C4-2B (cell line): ENCODE data around the gene PPP1R18.

Source experiments
- H3K27ac ChIP-seq: fragments of 450-650 bp; 2 replicates; pipeline ENCODE4 v1.5.1; 2017
- ZFX ChIP-seq: fragments of 450-650 bp; IDR thresholded peaks from 2 replicates; pipeline ENCODE4 v1.6.1; 2017
- TF ChIP-seq, protein P1 (sequence below): fragments of 450-650 bp; conservative IDR thresholded peaks from 2 replicates; pipeline ENCODE4 v1.5.1; 2017; ENCODE audit warnings: mild to moderate bottlenecking

Gene PPP1R18

DNA sequence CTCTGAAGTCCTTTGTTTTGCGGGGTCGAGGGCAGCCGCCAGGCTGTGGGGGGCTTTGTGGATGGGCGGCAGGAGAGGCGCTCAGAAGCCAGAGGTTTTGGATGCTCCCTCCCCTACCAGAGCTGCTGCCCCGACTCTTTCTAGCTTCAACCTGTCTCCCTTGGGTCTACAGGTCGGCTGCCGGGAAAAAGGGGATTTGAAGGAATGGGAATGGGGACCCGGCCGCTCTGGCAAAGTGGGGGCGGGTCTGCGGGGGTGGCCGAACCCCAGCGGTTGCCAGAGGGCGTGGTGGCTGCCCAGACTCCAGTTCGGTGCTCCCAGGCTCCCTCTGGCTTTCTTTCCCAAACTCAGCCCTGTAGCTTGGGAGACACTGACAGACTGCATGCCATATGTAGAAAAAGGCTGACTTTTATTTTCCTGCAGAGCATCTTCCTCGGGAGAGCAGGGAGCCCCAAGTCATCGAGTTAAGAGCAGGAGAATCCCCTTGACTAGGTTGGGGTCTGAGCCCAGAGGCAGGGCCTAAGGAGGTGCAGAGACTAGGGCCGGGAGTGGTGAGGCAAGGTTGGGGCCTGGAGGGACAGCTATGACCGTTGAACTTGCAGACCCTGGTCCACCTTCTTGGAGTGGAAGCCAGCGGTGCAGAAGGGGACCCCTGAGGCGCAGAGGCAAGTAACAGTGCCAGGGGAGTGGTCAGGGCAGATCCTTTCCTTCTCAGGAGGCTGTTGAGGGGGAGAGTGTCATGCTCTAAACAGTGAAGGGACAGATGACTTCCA lies 1.4 kb upstream of the PPP1R18 start:
- no peak for TF ChIP-seq ZFX
- TF ChIP-seq, protein P1, sequence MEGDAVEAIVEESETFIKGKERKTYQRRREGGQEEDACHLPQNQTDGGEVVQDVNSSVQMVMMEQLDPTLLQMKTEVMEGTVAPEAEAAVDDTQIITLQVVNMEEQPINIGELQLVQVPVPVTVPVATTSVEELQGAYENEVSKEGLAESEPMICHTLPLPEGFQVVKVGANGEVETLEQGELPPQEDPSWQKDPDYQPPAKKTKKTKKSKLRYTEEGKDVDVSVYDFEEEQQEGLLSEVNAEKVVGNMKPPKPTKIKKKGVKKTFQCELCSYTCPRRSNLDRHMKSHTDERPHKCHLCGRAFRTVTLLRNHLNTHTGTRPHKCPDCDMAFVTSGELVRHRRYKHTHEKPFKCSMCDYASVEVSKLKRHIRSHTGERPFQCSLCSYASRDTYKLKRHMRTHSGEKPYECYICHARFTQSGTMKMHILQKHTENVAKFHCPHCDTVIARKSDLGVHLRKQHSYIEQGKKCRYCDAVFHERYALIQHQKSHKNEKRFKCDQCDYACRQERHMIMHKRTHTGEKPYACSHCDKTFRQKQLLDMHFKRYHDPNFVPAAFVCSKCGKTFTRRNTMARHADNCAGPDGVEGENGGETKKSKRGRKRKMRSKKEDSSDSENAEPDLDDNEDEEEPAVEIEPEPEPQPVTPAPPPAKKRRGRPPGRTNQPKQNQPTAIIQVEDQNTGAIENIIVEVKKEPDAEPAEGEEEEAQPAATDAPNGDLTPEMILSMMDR: no peak
- H3K27ac ChIP-seq: peak overlapping the region; percentile 65

DNA sequence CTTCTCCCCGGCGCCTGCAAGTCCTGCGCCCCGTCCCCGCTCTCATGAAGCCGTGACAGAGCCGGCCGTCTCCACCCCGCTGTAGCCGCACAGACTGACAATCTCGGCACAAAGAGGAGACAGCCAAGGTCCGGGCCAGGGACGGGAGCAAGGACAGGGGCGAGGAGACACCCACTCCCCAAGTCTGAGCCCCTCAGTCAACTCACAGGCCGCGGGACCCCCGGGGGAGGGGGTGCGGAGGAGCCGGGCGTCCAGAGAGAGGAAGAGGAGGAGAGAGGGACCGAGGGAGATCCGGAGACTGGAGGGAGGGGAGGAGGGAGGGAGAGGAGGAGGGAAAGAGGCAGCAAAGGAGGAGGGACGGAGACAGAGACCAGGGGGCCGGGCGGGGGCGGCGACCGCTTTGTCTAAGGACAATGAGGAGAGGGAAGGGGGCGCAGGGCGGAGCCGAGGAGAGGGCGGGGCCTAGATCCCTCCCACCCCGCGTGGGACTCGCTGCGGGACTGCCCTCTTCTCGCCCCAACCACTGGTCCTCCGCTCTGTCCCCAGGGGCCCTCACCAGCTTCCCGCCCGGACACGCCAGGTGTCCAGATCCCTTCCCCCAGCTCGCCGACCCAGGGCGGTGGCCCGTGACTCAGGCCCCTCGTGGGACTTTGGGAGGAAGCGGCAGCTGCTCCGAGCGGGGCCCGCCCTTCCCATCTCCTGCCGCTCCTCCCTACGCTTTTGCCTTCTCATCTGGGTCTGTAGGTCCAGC lies 638 bp upstream of the PPP1R18 start:
- peak overlapping the region; percentile 65 for H3K27ac ChIP-seq
- TF ChIP-seq, protein P1: no peak
- no peak for TF ChIP-seq ZFX

DNA sequence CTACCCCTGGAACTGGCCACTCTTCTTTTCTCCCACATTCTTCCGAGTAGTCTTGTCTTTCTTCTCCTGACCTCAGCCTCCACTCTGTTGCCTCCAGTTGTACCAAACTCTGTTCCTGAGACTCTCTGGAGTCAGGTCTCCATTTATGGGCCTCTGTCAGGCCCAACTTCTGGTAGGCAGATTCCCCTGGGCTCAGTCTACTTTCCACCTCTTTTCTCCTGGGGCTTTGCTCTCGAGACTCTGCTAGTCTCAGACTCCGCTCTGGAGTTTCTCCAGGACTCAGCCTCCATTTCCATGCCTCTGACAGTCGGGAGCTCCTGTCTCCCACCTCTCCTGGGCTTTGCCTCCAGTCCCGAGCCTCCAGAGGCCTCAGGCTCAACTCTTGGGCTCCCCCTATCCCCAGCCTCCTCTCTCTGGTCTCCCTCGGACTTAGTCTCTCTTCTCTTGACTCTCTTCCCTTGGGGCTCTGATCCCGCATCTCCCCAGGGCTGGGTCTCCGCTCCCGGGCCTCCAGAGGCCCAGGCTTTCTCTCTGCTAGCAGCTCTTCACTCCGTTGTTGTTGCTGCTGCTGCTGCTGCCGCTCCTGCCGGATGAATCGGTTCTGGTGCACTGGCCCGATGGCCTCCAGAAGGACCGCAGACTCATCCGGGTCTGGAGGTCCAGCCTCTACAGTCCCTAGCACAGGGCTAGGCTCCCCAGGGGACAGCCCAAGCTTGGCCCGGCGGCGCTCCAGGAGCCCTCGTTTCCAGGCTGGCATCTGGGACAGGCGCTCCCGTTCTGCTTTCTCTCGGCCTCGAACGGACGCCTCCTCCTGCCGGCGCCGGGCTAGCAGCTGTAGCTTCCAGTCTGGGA lies 1.1 kb downstream of the PPP1R18 start:
- no peak for TF ChIP-seq ZFX
- TF ChIP-seq, protein P1: no peak
- no peak overlapping the region for H3K27ac ChIP-seq

DNA sequence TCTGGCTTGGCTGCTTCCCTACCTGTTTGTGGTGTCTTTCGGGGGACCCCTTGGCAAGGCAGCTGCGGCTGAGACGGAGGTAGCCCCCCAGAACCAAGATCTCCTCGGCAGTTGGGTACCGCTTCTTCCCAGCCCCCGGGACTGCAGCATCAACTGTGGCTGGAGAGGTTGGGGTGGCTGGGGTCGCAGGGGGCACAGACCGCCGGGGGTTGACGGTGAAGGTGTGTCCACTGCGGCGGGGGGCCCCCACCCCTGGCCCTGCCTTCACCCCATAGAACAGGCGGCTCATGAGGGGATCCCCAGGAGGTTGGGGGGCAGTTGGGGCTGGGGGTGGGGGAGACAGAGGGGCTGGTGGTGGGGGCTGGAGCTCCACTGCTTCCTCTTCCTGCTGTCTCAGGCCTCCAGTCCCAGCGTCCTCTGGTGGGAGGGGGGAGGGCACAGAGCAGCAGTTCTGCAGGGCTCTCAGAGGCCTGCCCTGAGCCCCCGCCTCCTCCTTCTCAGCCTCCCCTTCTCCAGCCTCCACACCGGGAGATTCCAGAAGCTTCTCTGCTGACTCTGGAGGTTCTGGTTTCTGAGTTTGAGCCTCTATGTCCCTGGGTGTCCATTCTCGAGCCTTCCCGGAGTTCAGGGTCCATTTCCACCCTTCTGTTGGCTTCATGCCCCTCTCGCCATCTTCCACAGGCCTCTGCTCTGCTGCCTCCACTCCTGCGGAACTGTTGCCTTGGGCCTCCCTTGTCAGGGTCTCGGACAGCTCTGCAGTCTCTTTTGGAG lies 1.9 kb downstream of the PPP1R18 start:
- no peak overlapping the region for H3K27ac ChIP-seq

DNA sequence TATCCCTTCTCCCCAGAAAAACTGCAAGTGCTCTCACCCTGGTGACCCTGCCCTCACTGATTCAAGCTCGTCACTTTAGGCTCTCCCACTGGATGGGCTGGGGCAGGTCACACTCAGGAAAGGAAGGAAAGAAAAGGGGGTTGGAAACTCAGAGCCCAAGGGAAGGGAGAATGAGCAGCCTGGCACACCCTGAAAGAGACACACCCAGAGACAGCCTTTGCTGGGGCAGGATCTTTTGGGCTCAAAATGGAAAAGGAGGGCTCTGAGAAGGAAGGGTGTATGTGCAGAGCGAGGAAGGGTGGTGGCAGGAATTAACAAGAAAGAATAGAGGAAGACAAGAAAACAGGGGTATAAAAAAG lies 2.5 kb downstream of the PPP1R18 start:
- no peak overlapping the region for H3K27ac ChIP-seq
- TF ChIP-seq ZFX: no peak
- TF ChIP-seq, protein P1: no peak

More for the DNA sequence above, 1.9 kb downstream of the PPP1R18 start:
- TF ChIP-seq, protein P1: no peak
- no peak for TF ChIP-seq ZFX

DNA sequence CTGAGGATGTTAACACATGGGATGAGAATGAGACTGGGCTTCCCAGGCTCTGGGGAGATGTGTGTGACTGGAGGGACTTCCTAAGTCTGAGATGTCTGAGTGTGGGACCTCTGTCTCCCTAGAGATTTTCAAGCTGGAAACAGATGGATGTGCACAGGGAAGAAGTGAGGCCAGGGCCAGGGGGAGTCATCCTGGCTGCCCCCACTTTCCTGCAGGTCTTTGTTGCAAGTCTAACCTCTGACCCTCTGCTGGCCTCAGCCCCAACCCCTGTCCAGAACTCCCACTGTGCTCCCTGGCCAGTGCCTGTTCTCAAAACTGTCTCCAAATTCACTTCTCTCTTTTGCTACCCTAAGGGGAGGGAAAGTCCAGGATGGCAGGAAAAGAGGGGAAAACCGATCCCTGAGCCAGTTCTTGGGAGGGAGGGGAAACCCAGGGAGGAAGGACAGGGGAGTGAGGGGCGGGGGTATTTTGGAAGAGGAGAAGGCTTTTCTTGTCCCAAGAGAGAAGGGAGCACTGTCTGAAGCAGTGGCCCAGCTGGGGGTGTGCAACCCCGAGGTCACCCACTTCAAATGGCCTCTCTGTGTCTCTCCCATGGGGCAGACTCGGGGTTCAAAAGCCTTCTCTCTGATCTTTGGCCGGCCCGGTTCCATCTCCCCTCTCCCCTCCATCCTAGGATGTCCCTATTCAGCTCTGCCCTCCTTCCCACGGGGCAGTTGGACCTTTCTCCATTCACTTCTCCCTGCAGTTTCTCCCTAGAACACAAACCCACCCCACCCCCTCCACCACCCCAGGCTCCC lies 3.1 kb downstream of the PPP1R18 start:
- TF ChIP-seq ZFX: no peak
- TF ChIP-seq, protein P1: no peak
- H3K27ac ChIP-seq: no peak overlapping the region
